ENCODE results near the gene BRIP1.

The BRIP1 gene

GRCh38 chr17:61862975-61863800 is at the start of gene BRIP1:
BRIP1 (minus strand) TSS chr17:61863528; CDS start chr17:61861539, 1,989 bp downstream.
- ChIA-PET POLR2A (interaction anchor here (0.6 to 1.0 kb wide), 5 partner anchors 83 to 758 kb away, joined by 3 to 5 read pairs (median 4); no protein-coding TSS in a partner anchor), CTCF (interaction anchor here (0.7 to 1.9 kb wide), 6 partner anchors 10 to 246 kb away, joined by 3 to 6 read pairs (median 4); no protein-coding TSS in a partner anchor)
- peak; percentile 94 for DNase-seq (ENCODE audit: extremely low spot score)
- no peak for TF ChIP-seq CTCF (IDR thresholded peaks at IDR 0.05; ENCODE audit: control extremely low read depth, extremely low read depth, low read depth, missing control alignments)

GRCh38 chr17:61908292-61909037 is 45.1 kb upstream of the BRIP1 start:
- POLR2A ChIA-PET: no interaction called here
- no peak for DNase-seq (ENCODE audit: extremely low spot score)
- no peak for TF ChIP-seq CTCF (IDR thresholded peaks at IDR 0.05; ENCODE audit: control extremely low read depth, extremely low read depth, low read depth, missing control alignments)
- CTCF ChIA-PET: interaction anchor here (1.1 to 1.6 kb wide), 2 partner anchors 18 to 96 kb away, joined by 3 read pairs; no protein-coding TSS in a partner anchor

- ChIA-PET POLR2A (no interaction called here), CTCF (no interaction called here)
- no peak for TF ChIP-seq CTCF (IDR thresholded peaks at IDR 0.05; ENCODE audit: control extremely low read depth, extremely low read depth, low read depth, missing control alignments)
- DNase-seq (ENCODE audit: extremely low spot score): no peak
Observed at GRCh38 chr17:61907361-61907760, 44.0 kb upstream of the BRIP1 start.

- peak; percentile 51 for DNase-seq (ENCODE audit: extremely low spot score)
- TF ChIP-seq CTCF (IDR thresholded peaks at IDR 0.05; ENCODE audit: control extremely low read depth, extremely low read depth, low read depth, missing control alignments): no peak
- CTCF ChIA-PET: interaction anchor here (1.3 to 1.4 kb wide), 2 partner anchors 18 to 205 kb away, joined by 4 to 8 read pairs; no protein-coding TSS in a partner anchor
- POLR2A ChIA-PET: interaction anchor here (0.5 to 0.6 kb wide), 2 partner anchors 161 to 846 kb away, joined by 4 read pairs; no protein-coding TSS in a partner anchor
Observed at GRCh38 chr17:61904094-61904710, 40.9 kb upstream of the BRIP1 start.

DNA sequence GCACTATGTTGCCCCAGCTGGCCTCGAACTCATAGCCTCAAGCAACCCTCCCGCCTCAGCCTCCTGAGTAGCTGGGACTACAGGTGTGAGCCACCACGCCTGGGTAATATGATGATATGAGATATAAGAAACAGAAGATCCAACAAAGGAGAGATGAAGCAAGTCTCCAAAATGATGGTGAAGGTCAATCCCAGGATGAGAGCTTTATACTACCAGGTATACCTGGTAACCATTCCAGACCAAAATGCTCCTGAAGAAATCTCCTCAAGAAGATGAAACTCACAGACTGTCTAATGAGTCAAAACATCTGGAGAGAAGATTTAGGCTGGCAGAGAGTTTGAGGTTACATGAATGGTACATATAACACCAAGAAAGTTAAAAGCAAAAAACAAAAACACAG is 39.9 kb upstream of the BRIP1 start:
- ChIA-PET POLR2A (no interaction called here), CTCF (interaction anchor here (0.9 to 1.4 kb wide), 2 partner anchors 16 to 206 kb away, joined by 3 to 8 read pairs; no protein-coding TSS in a partner anchor)
- TF ChIP-seq CTCF (IDR thresholded peaks at IDR 0.05; ENCODE audit: control extremely low read depth, extremely low read depth, low read depth, missing control alignments): no peak
- DNase-seq (ENCODE audit: extremely low spot score): no peak

All from GM10248 (cell line).